AML-193 (cell line): ENCODE data around the gene PDE4D.

Experiments
- DNase-seq, 2 experiments: peaks; one replicate each; lab custom pipeline; 2025; lab: John Stamatoyannopoulos, UW

The PDE4D gene

GRCh38 chr5:59282726-59283125 is 610.8 kb downstream of the PDE4D start:
- DNase-seq = no peak

- no peak for DNase-seq
Observed at GRCh38 chr5:59279979-59280378, 613.5 kb downstream of the PDE4D start.

GRCh38 chr5:59276917-59277372 is 616.6 kb downstream of the PDE4D start:
- no peak for DNase-seq

- no peak for DNase-seq
Observed at GRCh38 chr5:59276325-59276675, 617.2 kb downstream of the PDE4D start.

GRCh38 chr5:59275510-59276324 is 617.8 kb downstream of the PDE4D start:
- peak; percentile 43 to 66 for DNase-seq

- DNase-seq = no peak
Observed at GRCh38 chr5:59275170-59275509, 618.4 kb downstream of the PDE4D start.

- no peak for DNase-seq
Observed at GRCh38 chr5:59274106-59274636, 619.4 kb downstream of the PDE4D start.

GRCh38 chr5:59272809-59273427 is 620.6 kb downstream of the PDE4D start:
- DNase-seq = no peak

- DNase-seq = no peak
Observed at GRCh38 chr5:59268756-59269415, 624.6 kb downstream of the PDE4D start.

GRCh38 chr5:59267033-59267432 is 626.5 kb downstream of the PDE4D start:
- DNase-seq = no peak

- DNase-seq = no peak
Observed at GRCh38 chr5:59266410-59266809, 627.1 kb downstream of the PDE4D start.

GRCh38 chr5:59264639-59265245 is 628.8 kb downstream of the PDE4D start:
- DNase-seq = no peak

GRCh38 chr5:59264013-59264412 is 629.5 kb downstream of the PDE4D start:
- no peak for DNase-seq

- no peak for DNase-seq
Observed at GRCh38 chr5:59261969-59262368, 631.6 kb downstream of the PDE4D start.

- DNase-seq = no peak
Observed at GRCh38 chr5:59260973-59261372, 632.6 kb downstream of the PDE4D start.

GRCh38 chr5:59260200-59260599 is 633.3 kb downstream of the PDE4D start:
- DNase-seq = no peak

- no peak for DNase-seq
Observed at GRCh38 chr5:59259237-59259636, 634.3 kb downstream of the PDE4D start.

GRCh38 chr5:59257488-59258400 is 635.8 kb downstream of the PDE4D start:
- no peak for DNase-seq

- DNase-seq = no peak
Observed at GRCh38 chr5:59256331-59256730, 637.2 kb downstream of the PDE4D start.

- no peak for DNase-seq
Observed at GRCh38 chr5:59254055-59254687, 639.4 kb downstream of the PDE4D start.

GRCh38 chr5:59253625-59254024 is 639.9 kb downstream of the PDE4D start:
- DNase-seq = no peak
